Measurements from ENCODE around the gene MEI4. TPM values are rescaled to one million over a fixed set of nuclear protein-coding genes. Genes with fewer than 3 reads are reported as not detected.

Gene MEI4
- total and polyA plus RNA-seq, 2 of the 8 experiments (the other 6 are each of a cell fraction or from before 2014, with no cell fraction given) = 0.05 to 0.24 TPM

DNA sequence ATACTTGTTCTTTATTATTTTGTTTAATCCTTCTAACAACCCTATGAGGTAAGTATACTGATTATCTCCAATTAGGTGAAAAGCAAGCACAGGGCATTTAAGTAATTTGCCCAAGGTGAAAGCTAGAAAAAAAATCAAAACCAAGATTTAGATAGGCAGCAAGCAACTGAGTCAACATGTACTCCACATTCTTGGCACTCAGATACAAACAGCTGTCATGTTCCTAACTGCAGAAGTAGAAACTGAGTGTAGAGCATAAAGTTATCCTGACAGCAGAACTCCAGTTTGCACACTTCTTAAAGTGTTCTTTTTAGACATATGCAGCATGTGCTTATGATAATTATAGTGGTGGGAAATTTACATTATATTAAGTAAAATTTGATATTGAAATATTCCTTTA lies 278.1 kb downstream of the MEI4 start:
- Histone ChIP-seq H3K18ac (ENCODE audit: extremely low read depth, low read length) (no peak overlapping the region), H4K8ac (ENCODE audit: extremely low read depth, insufficient read depth, low read length) (no peak overlapping the region), H4K91ac (replicated peaks; ENCODE audit: insufficient read length, low read length) (no peak overlapping the region), H2BK20ac (ENCODE audit: low read length) (no peak overlapping the region), H3K4me1 (replicated peaks in 1 of 4; ENCODE audit: control insufficient read depth in 3 of 4, insufficient read depth in 4 of 4, low read length in 3 of 4) (no peaks in the 10 kb centered on the region), H3K9ac (replicated peaks in 1 of 4; ENCODE audit: extremely low read depth in 1 of 4, low read depth in 3 of 4, low read length in 3 of 4) (no peak overlapping the region), H3K14ac (ENCODE audit: insufficient read length) (no peak overlapping the region), H3K4me3 (ENCODE audit: extremely low read depth in 1 of 4, insufficient read depth in 2 of 4, low read depth in 3 of 4, low read length in 4 of 4) (no peak overlapping the region), H3K79me2 (ENCODE audit: control insufficient read depth in 1 of 2, insufficient read depth in 2 of 2, low read length in 2 of 2) (no peaks in the 10 kb centered on the region), H3K27me3 (replicated peaks in 1 of 4; ENCODE audit: control insufficient read depth in 3 of 4, extremely low read depth in 1 of 4, insufficient read depth in 3 of 4, low read length in 3 of 4) (no peaks in the 10 kb centered on the region), H3K9me3 (ENCODE audit: insufficient read depth in 2 of 2, low read depth in 1 of 2, low read length in 1 of 2) (no peaks in the 10 kb centered on the region), H2AFZ (ENCODE audit: low read length) (no peak overlapping the region), H3K4ac (replicated peaks; ENCODE audit: insufficient read length, low read depth, low read length) (no peak overlapping the region), H2AK5ac (ENCODE audit: low read depth, low read length) (no peak overlapping the region), H3K56ac (replicated peaks; ENCODE audit: insufficient read length, low read depth, low read length) (no peak overlapping the region), H2BK15ac (ENCODE audit: low read length) (no peak overlapping the region), H2BK5ac (ENCODE audit: low read depth, low read length) (no peak overlapping the region), H3K4me2 (ENCODE audit: insufficient read depth in 1 of 2, low read depth in 2 of 2, low read length in 2 of 2) (no peak overlapping the region), H2BK120ac (replicated peaks; ENCODE audit: low read depth, low read length) (no peak overlapping the region), H3K36me3 (ENCODE audit: control insufficient read depth in 2 of 4, insufficient read depth in 4 of 4, low read length in 3 of 4) (no peaks in the 10 kb centered on the region), H3K23me2 (ENCODE audit: low read depth, low read length) (no peaks in the 10 kb centered on the region), H3K79me1 (ENCODE audit: low read depth, low read length) (no peaks in the 10 kb centered on the region), H3K23ac (ENCODE audit: insufficient read length) (no peak overlapping the region), H4K5ac (ENCODE audit: insufficient read length, low read depth, low read length) (no peak overlapping the region), H2BK12ac (ENCODE audit: low read depth, low read length) (no peak overlapping the region), H3K27ac (ENCODE audit: low read depth, low read length) (no peak overlapping the region), H4K20me1 (replicated peaks in 1 of 2; ENCODE audit: control insufficient read depth in 1 of 2, insufficient read depth in 2 of 2, low read length in 2 of 2) (no peaks in the 10 kb centered on the region)
- DNase-seq (ENCODE audit: low read depth in 1 of 2, low spot score in 2 of 2) (no peak), FAIRE-seq (no peak)
- POLR2A ChIA-PET (ENCODE audit: partially characterized antibody) = no interaction called here
- CTCF ChIA-PET (ENCODE audit: partially characterized antibody) = no interaction called here
- TF ChIP-seq HDAC6 (IDR thresholded peaks at IDR 0.05; ENCODE audit: low read depth, low read length) (no peak), SP2 (IDR thresholded peaks at IDR 0.05; ENCODE audit: low read length) (no peak), RXRA (IDR thresholded peaks at IDR 0.05; ENCODE audit: insufficient read depth, low read depth, low read length) (no peak), POU5F1 (IDR thresholded peaks at IDR 0.05; ENCODE audit: low read depth, low read length) (no peak), USF2 (IDR thresholded peaks at IDR 0.05; ENCODE audit: low read length) (no peak), EZH2 (IDR thresholded peaks at IDR 0.05; ENCODE audit: low read depth, low read length, severe bottlenecking) (no peak), NANOG (IDR thresholded peaks at IDR 0.05; ENCODE audit: insufficient read depth, low read depth, low read length, poor library complexity, severe bottlenecking) (no peak), YY1 (IDR thresholded peaks at IDR 0.05; ENCODE audit: low read depth, low read length) (no peak), MAFK (IDR thresholded peaks at IDR 0.05; ENCODE audit: low read depth, low read length) (no peak), POLR2AphosphoS5 (IDR thresholded peaks at IDR 0.05; ENCODE audit: low read depth, low read length) (no peak), RBBP5 (IDR thresholded peaks at IDR 0.05; ENCODE audit: borderline replicate concordance, low read depth, low read length) (no peak), CBX8 (IDR thresholded peaks at IDR 0.05; ENCODE audit: borderline replicate concordance, low read depth, low read length) (no peak), CBX5 (IDR thresholded peaks at IDR 0.05; ENCODE audit: low read depth, low read length) (no peak), ASH2L (IDR thresholded peaks at IDR 0.05; ENCODE audit: low read length) (no peak), RFX5 (IDR thresholded peaks at IDR 0.05; ENCODE audit: borderline replicate concordance, low read depth, low read length) (no peak)

All from H1 (cell line).